Measurements from ENCODE around the gene LUZP2. TPM values are rescaled to one million over a fixed set of nuclear protein-coding genes. Genes with fewer than 3 reads are reported as not detected.

Gene LUZP2
- total and polyA plus RNA-seq, 9 of the 15 experiments (the other 6 are each of a cell fraction or from before 2014, with no cell fraction given), result not detected

- intact Hi-C loops (cut with micrococcal nuclease) (no loop called here), in situ Hi-C loops (cut with MboI) (no loop called here)
- Histone ChIP-seq H3K4me3 (no peak overlapping the region), H3K79me2 (ENCODE audit: control insufficient read depth, insufficient read depth, low read length) (no peaks in the 10 kb centered on the region), H3K27me3 (ENCODE audit: control insufficient read depth in 2 of 2, insufficient read depth in 2 of 2, low read length in 2 of 2) (no peaks in the 10 kb centered on the region), H3K9me3 (replicated peaks; ENCODE audit: control insufficient read depth, insufficient read depth, low read depth, low read length) (no peaks in the 10 kb centered on the region), H3K4me1 (replicated peaks in 1 of 2; ENCODE audit: control insufficient read depth in 2 of 2, insufficient read depth in 2 of 2, low read length in 2 of 2) (no peaks in the 10 kb centered on the region), H3K9me1 (ENCODE audit: control insufficient read depth, insufficient read depth, low read length) (no peaks in the 10 kb centered on the region), H3K27ac (ENCODE audit: extremely low read depth, low read depth, low read length) (no peak overlapping the region), H3K4me2 (ENCODE audit: insufficient read depth, low read length) (no peak overlapping the region), H3K36me3 (ENCODE audit: control insufficient read depth, insufficient read depth, low read length) (no peaks in the 10 kb centered on the region), H4K20me1 (replicated peaks; ENCODE audit: control insufficient read depth, insufficient read depth, low read length) (no peaks in the 10 kb centered on the region), H2AFZ (ENCODE audit: low read depth, low read length) (no peak overlapping the region), H3K9ac (ENCODE audit: insufficient read depth in 1 of 2, low read depth in 2 of 2, low read length in 2 of 2) (no peak overlapping the region)
- FAIRE-seq, result no peak
- 5% methylated on average over 5 of the region's 5 CpGs for WGBS (ENCODE audit: insufficient coverage, low coverage, missing lambda C conversion rate)
- TF ChIP-seq OTX1 (CRISPR knock-in tag; IDR thresholded peaks at IDR 0.05) (no peak), SAFB (IDR thresholded peaks at IDR 0.05; ENCODE audit: borderline replicate concordance, low read depth, low read length) (no peak), BRD9 (IDR thresholded peaks at IDR 0.05; ENCODE audit: low read depth, partially characterized antibody) (no peak)
- CTCF ChIA-PET (ENCODE audit: low intra/inter-chr PET ratio), result no interaction called here
- POLR2A ChIA-PET, result no interaction called here
- DNase-seq (ENCODE audit: extremely low read depth in 1 of 4, low spot score in 3 of 4), result no peak
- no peak for ATAC-seq
- BruUV-seq (replicated peaks), result no TSS peak
Observed at GRCh38 chr11:24747275-24748251, 250.7 kb downstream of the LUZP2 start.

GRCh38 chr11:24748261-24748660 is 251.4 kb downstream of the LUZP2 start:
- Histone ChIP-seq H4K20me1 (replicated peaks; ENCODE audit: control insufficient read depth, insufficient read depth, low read length) (no peaks in the 10 kb centered on the region), H3K4me1 (replicated peaks in 1 of 2; ENCODE audit: control insufficient read depth in 2 of 2, insufficient read depth in 2 of 2, low read length in 2 of 2) (no peaks in the 10 kb centered on the region), H3K9me1 (ENCODE audit: control insufficient read depth, insufficient read depth, low read length) (no peaks in the 10 kb centered on the region), H3K9me3 (replicated peaks; ENCODE audit: control insufficient read depth, insufficient read depth, low read depth, low read length) (no peaks in the 10 kb centered on the region), H3K27ac (ENCODE audit: extremely low read depth, low read depth, low read length) (no peak overlapping the region), H3K79me2 (ENCODE audit: control insufficient read depth, insufficient read depth, low read length) (no peaks in the 10 kb centered on the region), H2AFZ (ENCODE audit: low read depth, low read length) (no peak overlapping the region), H3K4me2 (ENCODE audit: insufficient read depth, low read length) (no peak overlapping the region), H3K4me3 (no peak overlapping the region), H3K9ac (ENCODE audit: insufficient read depth in 1 of 2, low read depth in 2 of 2, low read length in 2 of 2) (no peak overlapping the region), H3K36me3 (ENCODE audit: control insufficient read depth, insufficient read depth, low read length) (no peaks in the 10 kb centered on the region), H3K27me3 (ENCODE audit: control insufficient read depth in 2 of 2, insufficient read depth in 2 of 2, low read length in 2 of 2) (no peaks in the 10 kb centered on the region)
- DNase-seq (ENCODE audit: extremely low read depth in 1 of 4, low spot score in 3 of 4), result no peak
- WGBS (ENCODE audit: insufficient coverage, low coverage, missing lambda C conversion rate), result 0% methylated on average over 6 of the region's 7 CpGs
- in situ Hi-C loops (cut with MboI), result no loop called here
- CTCF ChIA-PET (ENCODE audit: low intra/inter-chr PET ratio), result no interaction called here
- TF ChIP-seq, protein P1, sequence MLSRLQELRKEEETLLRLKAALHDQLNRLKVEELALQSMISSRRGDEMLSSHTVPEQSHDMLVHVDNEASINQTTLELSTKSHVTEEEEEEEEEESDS (CRISPR knock-in tag; IDR thresholded peaks at IDR 0.05), result no peak
- no peak for TF ChIP-seq ZBTB26 (CRISPR knock-in tag; IDR thresholded peaks at IDR 0.05)
- TF ChIP-seq FOXP1 (CRISPR knock-in tag; IDR thresholded peaks at IDR 0.05), result no peak
- no peak for TF ChIP-seq PRMT5 (CRISPR knock-in tag; IDR thresholded peaks at IDR 0.05)
- TF ChIP-seq GABPA (tag; conservative IDR thresholded peaks at IDR 0.05; ENCODE audit: low read depth), result no peak
- no peak for TF ChIP-seq EP300 (IDR thresholded peaks at IDR 0.05; ENCODE audit: low read length)
- TF ChIP-seq NFIC (IDR thresholded peaks at IDR 0.05), result no peak
- TF ChIP-seq TBP (optimal IDR thresholded peaks at IDR 0.05; ENCODE audit: low read depth, low read length), result no peak
- POLR2A ChIA-PET, result no interaction called here
- no TSS peak for BruUV-seq (replicated peaks)
- no peak for ATAC-seq
- FAIRE-seq, result no peak
- intact Hi-C loops (cut with micrococcal nuclease), result no loop called here
